HCT116 (cell line): ENCODE data around the gene ROBO1.

Experiments used
- CEBPB ChIP-seq: IDR thresholded peaks from 2 replicates; pipeline ENCODE4 v1.6.1; 2012; ENCODE audit warnings: low read depth
- EZH2 ChIP-seq: fragments of 200-600 bp; sonication (generic); IDR thresholded peaks from 2 replicates; pipeline ENCODE4 v1.6.1; 2017; ENCODE audit warnings: antibody characterized with exemption, mixed run types
- EZH2phosphoT487 ChIP-seq: fragments of 200-600 bp; IDR thresholded peaks from 2 replicates; pipeline ENCODE4 v1.6.1; 2018; ENCODE audit warnings: antibody characterized with exemption, borderline replicate concordance
- JUND ChIP-seq: IDR thresholded peaks from 2 replicates; pipeline ENCODE4 v1.6.1; 2012
- SIN3A ChIP-seq: IDR thresholded peaks from 2 replicates; pipeline ENCODE4 v1.6.1; 2012; ENCODE audit warnings: low read depth
- SP1 ChIP-seq: IDR thresholded peaks from 2 replicates; pipeline ENCODE4 v1.6.1; 2012; ENCODE audit warnings: low read depth
- ZFX ChIP-seq: fragments of 450-650 bp; IDR thresholded peaks from 2 replicates; pipeline ENCODE4 v1.6.1; 2017
- TF ChIP-seq, protein P1 (sequence below), 3 experiments: fragments of 200-600 bp in 1 of 3; sonication (generic) in 1 of 3; IDR thresholded peaks in 2 of 3; conservative IDR thresholded peaks in 1 of 3; 2 replicates each; pipeline ENCODE4 v1.5.1; 2012 to 2017; ENCODE audit warnings: low read depth in 2 of 3, low read length in 2 of 3, antibody characterized with exemption in 1 of 3, borderline replicate concordance in 1 of 3, control low read depth in 1 of 3, mild to moderate bottlenecking in 1 of 3, mixed read lengths in 1 of 3, mixed run types in 1 of 3, moderate library complexity in 1 of 3; ENCODE audit not compliant: insufficient read depth in 1 of 3

DNA sequence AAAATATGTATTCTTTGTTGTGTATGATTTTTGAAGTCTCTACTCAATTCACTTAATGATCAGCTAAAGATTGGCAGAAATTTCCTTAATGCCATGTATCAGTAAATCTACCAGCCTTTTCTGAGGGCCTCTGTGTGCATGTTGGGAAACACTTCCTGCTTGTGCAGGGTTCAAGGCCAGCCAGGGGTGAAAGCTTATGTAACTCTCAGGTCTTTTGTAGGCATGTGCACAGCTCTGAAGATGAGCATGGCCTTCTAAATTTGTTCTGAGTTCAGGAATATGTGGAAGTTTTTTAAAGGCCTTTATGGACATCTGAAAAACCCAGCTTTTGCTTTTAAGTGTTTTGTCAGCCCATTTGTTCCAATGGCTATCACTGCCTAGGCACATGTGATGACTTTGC, 82.7 kb downstream of the ROBO1 start:
- TF ChIP-seq SIN3A (no peak), JUND (no peak), EZH2 (no peak), SP1 (no peak), CEBPB (no peak), EZH2phosphoT487 (no peak), ZFX (no peak)
- TF ChIP-seq, protein P1, sequence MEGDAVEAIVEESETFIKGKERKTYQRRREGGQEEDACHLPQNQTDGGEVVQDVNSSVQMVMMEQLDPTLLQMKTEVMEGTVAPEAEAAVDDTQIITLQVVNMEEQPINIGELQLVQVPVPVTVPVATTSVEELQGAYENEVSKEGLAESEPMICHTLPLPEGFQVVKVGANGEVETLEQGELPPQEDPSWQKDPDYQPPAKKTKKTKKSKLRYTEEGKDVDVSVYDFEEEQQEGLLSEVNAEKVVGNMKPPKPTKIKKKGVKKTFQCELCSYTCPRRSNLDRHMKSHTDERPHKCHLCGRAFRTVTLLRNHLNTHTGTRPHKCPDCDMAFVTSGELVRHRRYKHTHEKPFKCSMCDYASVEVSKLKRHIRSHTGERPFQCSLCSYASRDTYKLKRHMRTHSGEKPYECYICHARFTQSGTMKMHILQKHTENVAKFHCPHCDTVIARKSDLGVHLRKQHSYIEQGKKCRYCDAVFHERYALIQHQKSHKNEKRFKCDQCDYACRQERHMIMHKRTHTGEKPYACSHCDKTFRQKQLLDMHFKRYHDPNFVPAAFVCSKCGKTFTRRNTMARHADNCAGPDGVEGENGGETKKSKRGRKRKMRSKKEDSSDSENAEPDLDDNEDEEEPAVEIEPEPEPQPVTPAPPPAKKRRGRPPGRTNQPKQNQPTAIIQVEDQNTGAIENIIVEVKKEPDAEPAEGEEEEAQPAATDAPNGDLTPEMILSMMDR (IDR thresholded peaks at IDR 0.05 in 2 of 3, conservative IDR thresholded peaks at IDR 0.05 in 1 of 3; ENCODE audit: borderline replicate concordance in 1 of 3, insufficient read depth in 1 of 3, low read depth in 2 of 3, low read length in 2 of 3): no peak
